Measurements from ENCODE around the gene HLF. TPM values are rescaled to one million over a fixed set of nuclear protein-coding genes. Genes with fewer than 3 reads are reported as not detected.
A peak's percentile ranks its signal among the peaks of the same experiment; 100 is the strongest.

The HLF gene
- total RNA-seq, 1 donor from 2014 or later, result 0.26 TPM

GRCh38 chr17:55344514-55344997 is 79.8 kb downstream of the HLF start:
- H3K27me3 ChIP-seq (ENCODE audit: control insufficient read depth, insufficient read depth, low read length), result no peaks in the 10 kb centered on the region
- TF ChIP-seq CTCF (IDR thresholded peaks at IDR 0.05; ENCODE audit: insufficient read depth, low read length, severe bottlenecking), result no peak
- no peak for FAIRE-seq

GRCh38 chr17:55345132-55345531 is 80.4 kb downstream of the HLF start:
- no peak for TF ChIP-seq CTCF (IDR thresholded peaks at IDR 0.05; ENCODE audit: insufficient read depth, low read length, severe bottlenecking)
- Histone ChIP-seq H3K36me3 (ENCODE audit: control insufficient read depth, insufficient read depth, low read length) (no peaks in the 10 kb centered on the region), H3K4me3 (ENCODE audit: low read depth, low read length) (no peak overlapping the region), H3K27me3 (ENCODE audit: control insufficient read depth, insufficient read depth, low read length) (no peaks in the 10 kb centered on the region)
- DNase-seq (ENCODE audit: low read depth), result no peak
- no peak for FAIRE-seq

More at GRCh38 chr17:55344514-55344997, 79.8 kb downstream of the HLF start:
- H3K4me3 ChIP-seq (ENCODE audit: low read depth, low read length), result no peak overlapping the region
- no peaks in the 10 kb centered on the region for H3K36me3 ChIP-seq (ENCODE audit: control insufficient read depth, insufficient read depth, low read length)
- DNase-seq (ENCODE audit: low read depth), result no peak

- Histone ChIP-seq H3K36me3 (ENCODE audit: control insufficient read depth, insufficient read depth, low read length) (no peaks in the 10 kb centered on the region), H3K4me3 (ENCODE audit: low read depth, low read length) (no peak overlapping the region), H3K27me3 (ENCODE audit: control insufficient read depth, insufficient read depth, low read length) (no peaks in the 10 kb centered on the region)
- FAIRE-seq, result no peak
- no peak for DNase-seq (ENCODE audit: low read depth)
- no peak for TF ChIP-seq CTCF (IDR thresholded peaks at IDR 0.05; ENCODE audit: insufficient read depth, low read length, severe bottlenecking)
Measured at GRCh38 chr17:55346658-55347057, 81.9 kb downstream of the HLF start.

GRCh38 chr17:55347341-55347740 is 82.6 kb downstream of the HLF start:
- no peak for TF ChIP-seq CTCF (IDR thresholded peaks at IDR 0.05; ENCODE audit: insufficient read depth, low read length, severe bottlenecking)
- FAIRE-seq, result no peak

GRCh38 chr17:55348749-55349354 is 84.1 kb downstream of the HLF start:
- no peaks in the 10 kb centered on the region for H3K27me3 ChIP-seq (ENCODE audit: control insufficient read depth, insufficient read depth, low read length)
- peak; percentile 79 for TF ChIP-seq CTCF (IDR thresholded peaks at IDR 0.05; ENCODE audit: insufficient read depth, low read length, severe bottlenecking)
- H3K4me3 ChIP-seq (ENCODE audit: low read depth, low read length), result no peak overlapping the region
- FAIRE-seq (no peak), DNase-seq (ENCODE audit: low read depth) (peak; percentile 37)
- no peaks in the 10 kb centered on the region for H3K36me3 ChIP-seq (ENCODE audit: control insufficient read depth, insufficient read depth, low read length)

More at GRCh38 chr17:55347341-55347740, 82.6 kb downstream of the HLF start:
- no peak for DNase-seq (ENCODE audit: low read depth)
- H3K36me3 ChIP-seq (ENCODE audit: control insufficient read depth, insufficient read depth, low read length), result no peaks in the 10 kb centered on the region
- H3K27me3 ChIP-seq (ENCODE audit: control insufficient read depth, insufficient read depth, low read length), result no peaks in the 10 kb centered on the region
- H3K4me3 ChIP-seq (ENCODE audit: low read depth, low read length), result no peak overlapping the region

GRCh38 chr17:55350825-55351205 is 86.1 kb downstream of the HLF start:
- H3K27me3 ChIP-seq (ENCODE audit: control insufficient read depth, insufficient read depth, low read length), result no peaks in the 10 kb centered on the region
- no peak for DNase-seq (ENCODE audit: low read depth)
- no peak for TF ChIP-seq CTCF (IDR thresholded peaks at IDR 0.05; ENCODE audit: insufficient read depth, low read length, severe bottlenecking)
- no peaks in the 10 kb centered on the region for H3K36me3 ChIP-seq (ENCODE audit: control insufficient read depth, insufficient read depth, low read length)
- no peak overlapping the region for H3K4me3 ChIP-seq (ENCODE audit: low read depth, low read length)
- FAIRE-seq, result no peak
